LoVo (cell line): Measurements from ENCODE around the gene AURKB.

Experiments used
- DNase-seq: peaks from one replicate; pipeline ENCODE4 v3.0.0-alpha.2; 2016; ENCODE audit warnings: low spot score

The AURKB gene

DNA sequence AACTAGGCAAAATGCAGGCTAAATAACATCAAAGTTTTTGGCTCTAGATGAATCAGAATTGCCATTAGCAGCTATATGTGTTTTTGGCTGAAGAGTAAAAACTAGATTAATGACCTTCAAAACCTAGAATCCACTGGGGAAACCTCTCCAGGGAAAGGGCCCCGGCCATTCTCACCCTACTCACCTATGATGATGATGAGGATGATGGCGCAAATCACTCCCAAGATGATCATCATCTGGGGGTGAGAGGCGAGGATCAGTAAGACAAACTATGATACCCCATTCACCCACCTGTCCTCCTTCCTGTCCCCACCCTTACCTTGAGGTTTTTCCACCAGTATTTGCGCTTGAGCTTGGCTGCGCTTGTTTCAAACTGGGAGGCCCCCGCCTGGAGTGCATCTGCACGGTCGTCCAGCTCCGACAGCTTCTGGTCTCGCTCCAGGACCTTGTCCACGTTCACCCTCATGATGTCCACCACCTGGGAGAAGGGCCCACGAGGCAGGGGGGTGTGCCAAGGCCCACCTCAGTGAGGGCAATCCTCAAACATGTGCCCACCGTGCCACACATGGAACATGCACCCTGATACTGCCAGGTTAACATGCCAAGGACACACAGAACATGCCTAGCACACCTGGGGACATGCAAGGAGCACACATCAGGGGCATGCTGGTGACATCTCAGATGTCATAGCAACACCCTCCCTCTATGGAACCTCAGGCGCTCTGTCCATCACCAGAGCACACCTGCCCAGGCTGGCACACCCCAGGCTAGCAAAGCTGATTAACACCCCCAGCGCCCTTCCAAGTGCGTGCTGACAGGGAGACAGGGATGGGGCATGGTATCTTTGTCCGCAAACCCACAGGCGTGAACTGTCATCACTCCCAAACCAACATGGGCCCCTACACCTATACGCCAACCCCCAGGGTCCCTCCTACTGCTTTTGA lies 48.8 kb downstream of the AURKB start:
- no peak for DNase-seq

DNA sequence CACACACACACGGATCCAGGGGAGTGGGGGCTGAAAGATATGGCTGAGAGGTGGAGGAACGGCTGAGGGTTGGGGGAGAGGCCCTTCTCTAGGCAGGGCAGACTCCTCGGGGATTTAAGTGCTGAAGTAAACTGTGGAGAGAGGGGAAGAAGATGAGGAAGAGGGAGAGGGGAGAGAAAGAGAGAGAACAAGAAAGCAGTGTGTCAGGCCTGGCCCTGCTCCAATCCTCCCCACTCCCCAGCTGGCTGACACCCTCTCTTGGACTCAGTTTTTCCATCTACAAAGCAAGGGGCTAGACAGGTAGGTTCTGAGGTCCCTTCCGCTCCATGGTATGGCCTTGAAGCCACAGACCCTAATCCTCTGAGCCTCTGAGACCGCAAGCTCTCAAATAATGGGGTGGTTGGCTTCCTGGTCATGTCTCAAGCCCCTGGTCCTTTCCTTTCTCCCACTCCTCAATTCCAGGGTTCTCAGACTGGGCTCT lies 49.6 kb downstream of the AURKB start:
- DNase-seq = no peak

DNA sequence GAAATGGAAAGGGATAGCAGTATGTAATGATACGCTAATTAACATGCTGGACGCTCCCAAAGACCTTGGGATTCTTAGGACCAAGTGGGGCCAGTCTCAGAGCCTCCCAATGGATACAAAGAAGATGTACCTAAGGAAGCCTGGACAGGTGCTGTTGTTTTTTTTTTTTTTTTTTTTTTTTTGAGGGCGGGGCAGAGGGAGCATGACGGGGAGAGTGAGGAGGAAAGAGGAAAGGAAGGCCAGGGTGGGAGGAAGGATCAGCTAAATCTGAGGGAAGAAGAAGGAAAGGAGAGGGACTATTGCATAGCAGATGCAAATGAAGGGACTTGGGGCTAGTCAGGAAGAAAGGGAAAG lies 50.2 kb downstream of the AURKB start:
- no peak for DNase-seq

DNA sequence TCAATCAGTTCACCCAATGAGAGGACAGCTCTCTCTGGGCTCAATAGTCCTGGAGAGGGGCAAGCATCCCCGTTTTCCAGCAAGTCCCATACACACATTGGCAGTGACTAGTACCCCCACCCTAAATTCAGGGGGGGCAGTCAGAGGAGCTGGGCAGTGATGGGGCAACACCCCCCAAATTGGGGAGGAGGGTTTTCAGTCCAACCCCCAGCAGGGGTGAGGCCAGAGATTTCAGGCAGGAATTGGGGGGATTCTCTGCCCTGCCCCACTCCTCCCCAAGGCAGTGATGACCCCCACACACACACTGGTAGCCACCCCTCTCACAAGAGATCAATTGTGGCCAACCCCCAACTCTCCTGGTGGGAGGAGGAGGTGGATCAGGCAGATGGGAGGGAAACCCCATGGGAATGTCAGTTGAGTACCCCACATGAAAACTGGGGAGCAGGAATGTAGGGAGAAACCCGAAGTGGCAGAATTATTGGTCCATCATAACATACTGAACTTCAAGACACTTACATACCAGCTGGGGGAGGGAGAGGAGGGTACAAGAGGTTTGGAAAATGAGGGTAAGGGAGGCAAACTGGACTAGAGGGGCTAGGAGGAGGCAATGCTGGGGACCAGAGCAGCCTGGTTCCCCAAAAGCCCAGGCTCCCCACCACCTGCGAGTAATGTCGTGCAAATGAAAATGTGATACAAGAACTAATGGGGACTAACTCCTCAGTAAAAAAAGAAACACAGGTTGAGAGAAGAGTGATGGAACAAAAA lies 50.7 kb downstream of the AURKB start:
- no peak for DNase-seq

DNA sequence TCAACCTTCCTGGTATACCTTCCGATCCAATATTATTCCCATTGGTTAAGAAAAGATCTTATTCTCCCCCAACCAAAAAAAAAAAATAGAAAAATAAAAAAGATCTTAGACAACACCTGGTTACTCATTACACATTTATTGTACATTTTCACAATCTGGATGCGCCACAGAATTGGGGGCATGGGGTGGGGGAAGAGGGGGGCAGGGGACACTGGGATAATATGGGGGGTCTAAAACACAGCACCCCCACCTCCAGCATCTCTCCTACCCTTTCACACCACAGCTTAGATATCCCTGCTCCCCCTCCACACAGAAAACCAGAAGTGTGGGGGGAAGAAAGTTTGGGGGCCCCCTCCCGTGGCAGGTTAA lies 51.4 kb downstream of the AURKB start:
- DNase-seq = no peak

DNA sequence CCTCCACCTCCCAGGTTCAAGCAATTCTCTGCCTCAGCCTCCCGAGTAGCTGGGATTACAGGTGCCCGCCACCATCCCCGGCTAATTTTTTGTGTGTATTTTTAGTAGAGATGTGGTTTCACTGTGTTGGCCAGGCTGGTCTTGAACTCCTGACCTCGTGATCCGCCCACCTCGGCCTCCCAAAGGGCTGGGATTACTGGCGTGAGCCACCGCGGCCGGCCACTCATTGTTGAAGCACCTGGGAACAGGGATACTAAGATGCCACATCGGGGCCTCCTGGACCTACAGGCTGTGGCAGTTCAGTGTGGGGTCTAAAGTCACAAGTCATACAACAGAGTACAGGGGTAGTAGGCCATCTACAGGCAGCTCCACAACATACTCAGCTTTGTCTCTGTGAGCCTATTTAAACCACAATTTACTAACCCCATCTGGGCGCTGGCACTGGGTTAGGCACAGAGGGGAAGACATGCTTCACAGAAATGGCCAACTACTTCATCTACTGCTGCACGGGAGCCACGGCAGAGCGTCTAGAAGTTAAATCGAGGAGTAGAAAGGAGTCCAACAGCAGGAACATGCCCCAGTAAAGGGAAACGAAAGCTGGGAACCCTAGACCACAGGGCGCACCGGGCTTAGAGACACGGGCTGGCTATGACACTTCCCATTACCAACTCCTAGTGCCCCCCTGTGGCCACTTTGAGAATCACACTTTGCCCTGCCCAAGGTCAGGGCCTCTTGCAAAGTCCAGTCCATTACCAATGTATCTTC lies 51.9 kb downstream of the AURKB start:
- peak; percentile 77 for DNase-seq

DNA sequence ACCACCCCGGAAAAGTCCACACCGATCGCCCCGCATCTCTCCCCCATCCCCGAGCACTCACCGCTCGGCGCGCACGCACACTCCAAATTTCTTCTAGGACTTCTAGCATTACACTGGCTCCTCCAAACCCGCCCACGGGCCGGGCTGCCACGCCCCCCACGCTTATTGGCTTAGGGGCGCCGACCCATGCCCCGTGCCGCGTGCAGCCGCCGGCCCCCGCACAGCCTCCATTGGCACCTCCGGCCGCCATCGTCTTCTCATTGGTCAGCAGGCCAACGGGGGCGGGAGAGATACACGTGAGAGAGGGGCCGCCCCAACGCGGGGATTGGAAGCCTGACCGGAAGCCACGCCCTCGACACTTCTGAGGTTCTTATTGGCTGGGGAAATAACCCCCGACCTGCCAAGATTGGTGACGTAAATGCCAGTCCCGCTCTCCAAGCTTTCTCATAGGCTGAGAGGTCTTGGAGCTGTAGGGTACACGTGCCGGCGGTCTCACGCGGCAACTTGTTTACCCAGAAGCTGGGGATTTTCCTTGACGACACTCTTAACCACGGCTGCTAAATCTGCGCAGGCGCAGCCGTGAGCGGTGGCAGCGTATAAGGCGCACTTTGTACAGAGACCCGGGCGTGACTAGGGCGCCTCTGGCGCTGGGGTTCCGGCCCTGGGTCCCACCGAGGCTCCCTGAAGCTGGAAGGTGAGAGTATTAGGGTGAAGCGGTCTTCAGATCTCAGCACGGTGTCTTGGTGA lies 54.0 kb downstream of the AURKB start:
- peak; percentile 99 for DNase-seq

DNA sequence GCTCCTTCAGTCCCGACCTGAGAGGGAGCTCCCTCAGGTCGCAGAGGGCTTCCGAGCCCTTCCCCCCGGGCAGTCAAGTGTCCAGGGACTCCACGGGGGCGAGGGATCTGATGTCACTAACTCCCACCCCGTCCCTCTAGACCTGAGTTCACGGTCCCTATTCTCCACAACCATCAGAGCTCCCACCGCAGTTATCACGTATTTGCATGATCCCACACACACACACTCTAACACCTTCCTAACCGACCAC lies 54.5 kb downstream of the AURKB start:
- DNase-seq = no peak

DNA sequence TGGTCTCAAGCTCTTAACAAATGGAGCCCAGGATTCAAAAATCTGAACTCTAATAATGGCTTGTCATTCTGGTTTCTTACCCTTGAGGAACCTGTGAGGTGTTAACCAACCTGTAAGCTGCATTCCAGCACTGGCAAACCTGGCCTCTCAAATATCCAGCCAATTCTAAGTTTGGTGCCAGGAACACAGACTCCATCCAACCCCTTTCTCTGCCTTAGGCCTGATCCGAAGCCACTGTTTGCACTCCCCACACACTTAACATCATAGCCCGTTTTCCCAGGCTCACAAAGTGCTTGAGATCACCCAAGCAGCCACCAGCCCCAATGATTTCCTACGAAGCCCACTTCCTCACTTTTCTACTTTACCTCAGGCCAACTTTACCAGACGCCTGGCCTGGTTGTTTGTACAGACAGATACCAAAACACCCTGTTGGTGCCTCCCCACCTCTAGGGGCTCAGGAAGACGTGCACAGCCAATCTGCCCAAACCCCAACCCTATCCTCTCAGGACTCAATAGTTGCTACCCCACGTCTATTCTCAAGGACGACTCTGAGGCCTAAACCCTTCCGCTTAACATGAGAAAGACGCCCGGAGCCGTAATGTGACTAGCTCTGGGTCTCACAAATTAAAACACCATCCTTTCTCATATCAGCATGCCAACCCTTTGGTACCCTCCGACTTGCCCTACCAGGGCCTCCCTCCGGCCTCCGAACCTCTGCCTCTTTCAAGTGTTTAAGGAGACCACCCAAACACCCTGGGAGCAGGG lies 55.0 kb downstream of the AURKB start:
- no peak for DNase-seq
